ENCODE results near the gene NDUFS4.

- TF ChIP-seq, protein P1, sequence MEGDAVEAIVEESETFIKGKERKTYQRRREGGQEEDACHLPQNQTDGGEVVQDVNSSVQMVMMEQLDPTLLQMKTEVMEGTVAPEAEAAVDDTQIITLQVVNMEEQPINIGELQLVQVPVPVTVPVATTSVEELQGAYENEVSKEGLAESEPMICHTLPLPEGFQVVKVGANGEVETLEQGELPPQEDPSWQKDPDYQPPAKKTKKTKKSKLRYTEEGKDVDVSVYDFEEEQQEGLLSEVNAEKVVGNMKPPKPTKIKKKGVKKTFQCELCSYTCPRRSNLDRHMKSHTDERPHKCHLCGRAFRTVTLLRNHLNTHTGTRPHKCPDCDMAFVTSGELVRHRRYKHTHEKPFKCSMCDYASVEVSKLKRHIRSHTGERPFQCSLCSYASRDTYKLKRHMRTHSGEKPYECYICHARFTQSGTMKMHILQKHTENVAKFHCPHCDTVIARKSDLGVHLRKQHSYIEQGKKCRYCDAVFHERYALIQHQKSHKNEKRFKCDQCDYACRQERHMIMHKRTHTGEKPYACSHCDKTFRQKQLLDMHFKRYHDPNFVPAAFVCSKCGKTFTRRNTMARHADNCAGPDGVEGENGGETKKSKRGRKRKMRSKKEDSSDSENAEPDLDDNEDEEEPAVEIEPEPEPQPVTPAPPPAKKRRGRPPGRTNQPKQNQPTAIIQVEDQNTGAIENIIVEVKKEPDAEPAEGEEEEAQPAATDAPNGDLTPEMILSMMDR (IDR thresholded peaks at IDR 0.05; ENCODE audit: insufficient read depth, low read length), result no peak
- TF ChIP-seq POLR2AphosphoS5 (IDR thresholded peaks at IDR 0.05; ENCODE audit: low read depth), result no peak
Observed at GRCh38 chr5:53678981-53679660, 118.7 kb downstream of the NDUFS4 start.

Data from HL-60 (cell line).